NCI-H82 (cell line): ENCODE measurements around the gene ELP4.
"Not testable (repeated sequence)": the region's sequence is repeated elsewhere in the genome, so short reads cannot be mapped to it uniquely, and the experiment has no call there.

Experiments used
- DNase-seq: peaks from one replicate; lab custom pipeline; 2025; lab: John Stamatoyannopoulos, UW

The ELP4 gene

DNA sequence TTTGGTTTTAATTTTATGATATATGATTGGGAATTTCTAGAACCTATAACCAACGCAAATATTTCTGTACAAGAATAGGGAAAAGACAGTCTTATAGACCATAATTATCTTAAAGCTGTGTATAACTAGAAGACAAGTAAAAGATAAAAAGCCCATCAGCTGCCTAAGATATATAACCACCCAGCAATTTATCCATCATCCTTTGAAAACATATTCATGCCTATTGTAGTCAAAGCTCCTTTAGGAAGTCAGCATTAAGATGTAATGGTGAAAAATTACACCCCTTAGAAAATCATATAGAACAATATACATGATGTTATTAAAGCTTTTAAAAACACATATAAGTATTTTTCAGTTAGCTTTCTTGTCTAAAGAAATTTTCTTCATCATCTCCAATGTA lies 46.4 kb downstream of the ELP4 start:
- no peak for DNase-seq

DNA sequence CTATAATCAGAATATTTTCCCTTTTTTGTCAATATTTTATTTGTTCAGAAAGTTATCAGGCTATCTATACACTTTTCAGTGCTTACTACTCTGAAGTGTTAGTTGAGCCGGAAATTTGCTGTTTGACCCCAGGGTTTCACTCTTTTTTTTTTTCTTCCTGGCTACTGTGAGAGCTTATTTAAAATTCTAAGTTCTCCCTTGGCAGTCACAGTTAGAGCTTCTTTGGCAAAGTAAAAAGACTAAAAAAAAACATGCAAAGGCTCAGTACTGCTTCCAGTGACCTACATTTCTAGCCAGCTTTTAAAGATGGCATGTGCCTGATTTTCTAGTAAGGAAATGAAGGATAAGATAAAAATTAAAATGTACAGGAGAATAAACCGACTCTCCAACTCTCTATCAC lies 48.4 kb downstream of the ELP4 start:
- no peak for DNase-seq

- DNase-seq: no peak
These were observed 51.4 kb downstream of the ELP4 start for GRCh38 chr11:31560842-31561476.

DNA sequence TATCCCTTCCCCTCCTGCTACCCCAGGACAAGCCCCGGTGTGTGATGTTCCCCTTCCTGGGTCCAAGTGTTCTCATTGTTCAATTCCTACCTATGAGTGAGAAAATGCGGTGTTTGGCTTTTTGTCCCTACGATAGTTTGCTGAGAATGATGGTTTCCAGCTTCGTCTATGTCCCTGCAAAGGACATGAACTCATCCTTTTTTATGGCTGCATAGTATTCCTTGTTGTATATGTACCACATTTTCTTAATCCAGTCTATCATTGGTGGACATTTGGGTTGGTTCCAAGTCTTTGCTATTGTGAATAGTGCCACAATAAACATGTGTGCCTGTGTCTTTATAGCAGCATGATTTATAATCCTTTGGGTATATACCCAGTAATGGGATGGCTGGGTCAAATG lies 55.0 kb downstream of the ELP4 start:
- not testable (repeated sequence) for DNase-seq

- DNase-seq: not testable (repeated sequence)
These were observed 64.6 kb downstream of the ELP4 start for GRCh38 chr11:31574133-31574532.

DNA sequence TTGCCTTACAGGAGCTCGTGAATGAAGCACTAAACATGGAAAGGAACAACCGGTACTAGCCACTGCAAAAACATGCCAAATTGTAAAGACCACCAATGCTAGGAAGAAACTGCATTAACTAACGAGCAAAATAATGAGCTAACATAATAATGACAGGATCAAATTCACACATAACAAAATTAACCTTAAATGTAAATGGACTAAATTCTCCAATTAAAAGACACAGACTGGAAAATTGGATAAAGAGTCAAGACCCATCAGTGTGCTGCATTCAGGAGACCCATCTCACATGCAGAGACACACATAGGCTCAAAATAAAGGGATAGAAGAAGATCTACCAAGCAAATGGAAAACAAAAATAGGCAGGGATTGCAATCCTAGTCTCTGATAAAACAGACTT lies 66.2 kb downstream of the ELP4 start:
- DNase-seq: not testable (repeated sequence)

GRCh38 chr11:31579412-31579811 lies 69.8 kb downstream of the ELP4 start:
- DNase-seq: not testable (repeated sequence)

GRCh38 chr11:31582697-31583096 lies 73.1 kb downstream of the ELP4 start:
- DNase-seq: no peak

GRCh38 chr11:31598454-31598853 lies 88.9 kb downstream of the ELP4 start:
- no peak for DNase-seq

DNA sequence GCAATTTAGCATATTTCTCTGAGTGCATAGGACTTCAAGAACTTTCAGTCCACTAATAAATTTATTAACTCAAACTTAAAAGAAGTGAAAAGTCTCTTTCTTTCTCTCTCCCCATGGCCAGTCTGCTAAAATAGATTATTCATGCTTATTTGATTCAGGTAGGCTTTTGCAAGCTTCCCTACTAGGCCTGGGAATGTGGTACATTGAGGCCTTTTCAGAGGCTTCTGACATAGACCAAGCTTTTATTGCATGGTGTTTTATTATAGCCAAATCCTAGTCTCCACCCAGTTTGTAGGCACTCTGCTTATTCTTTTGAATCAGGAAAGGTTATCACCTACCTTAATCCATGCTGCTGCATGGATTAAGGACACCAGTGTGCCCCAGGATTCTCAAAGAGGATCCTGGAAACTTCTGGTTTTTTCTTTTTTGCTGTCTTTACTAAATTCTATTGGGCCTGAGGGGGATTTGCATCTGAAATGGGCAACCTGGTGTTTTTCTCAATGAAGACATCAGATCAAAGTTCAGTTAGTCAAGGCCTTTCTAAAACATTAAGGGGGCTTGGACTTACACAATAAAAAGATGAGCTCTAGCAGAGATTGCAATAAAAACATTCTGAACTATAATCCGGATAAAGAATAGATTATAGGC lies 92.2 kb downstream of the ELP4 start:
- DNase-seq: peak; percentile 1

- no peak for DNase-seq
These were observed 97.3 kb downstream of the ELP4 start for GRCh38 chr11:31606893-31607292.

DNA sequence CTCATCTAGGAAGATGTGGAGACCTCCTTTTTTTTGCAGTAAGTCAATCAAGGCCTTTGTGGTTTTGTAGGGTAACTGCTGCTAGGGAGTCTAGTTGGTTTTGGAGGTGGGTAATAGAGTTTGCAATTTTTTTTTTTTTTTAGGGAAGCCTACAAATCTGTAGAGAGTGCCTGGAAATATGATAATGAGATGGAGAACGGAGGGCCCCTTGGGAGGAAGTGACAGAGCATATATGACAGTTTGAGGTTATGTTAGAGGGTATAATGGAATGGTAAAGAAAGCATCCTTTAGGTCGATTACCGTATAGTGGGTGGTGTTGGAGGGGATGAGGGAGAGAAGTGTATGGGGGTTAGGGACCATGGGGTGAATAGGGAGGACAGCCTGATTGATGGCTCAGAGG lies 98.3 kb downstream of the ELP4 start:
- no peak for DNase-seq

DNA sequence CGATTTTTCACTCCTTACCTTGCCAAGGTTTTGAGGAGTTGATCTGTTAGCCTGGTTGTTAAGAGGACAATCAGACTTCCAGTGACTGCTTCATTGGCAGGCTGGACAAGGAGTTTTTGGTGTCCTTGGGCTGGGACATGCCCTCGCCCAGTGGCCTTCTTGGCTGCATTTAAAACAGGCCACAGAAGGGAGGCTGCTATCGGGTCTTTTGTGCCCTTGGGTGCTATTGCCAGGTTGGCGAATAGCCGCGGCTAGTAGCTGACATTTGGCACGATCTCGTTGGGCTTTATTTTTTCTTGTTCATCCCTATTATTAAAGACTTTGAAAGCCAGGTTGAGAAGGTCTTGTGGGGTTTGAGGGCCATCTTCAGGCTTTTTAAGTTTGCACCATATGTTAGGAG lies 99.4 kb downstream of the ELP4 start:
- DNase-seq: no peak

DNA sequence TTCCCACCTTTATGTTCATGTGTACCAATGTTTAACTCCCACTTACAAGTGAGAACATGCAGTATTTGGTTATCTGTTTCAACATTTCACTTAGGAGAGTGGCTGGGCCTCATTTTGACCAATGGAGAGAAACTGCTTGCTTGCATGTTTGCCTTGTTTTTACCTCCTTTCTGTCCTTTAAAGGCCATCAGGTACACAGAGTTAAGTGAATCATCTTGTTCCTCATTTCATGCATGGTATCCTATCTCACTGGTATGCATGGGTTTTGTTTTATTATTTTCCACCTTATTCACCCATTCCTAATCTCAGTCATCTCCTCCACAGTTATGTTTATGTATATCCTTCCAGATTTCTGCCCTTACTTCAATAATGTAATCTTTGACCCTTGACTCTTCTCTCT lies 101.0 kb downstream of the ELP4 start:
- DNase-seq: no peak

GRCh38 chr11:31617246-31617645 lies 107.7 kb downstream of the ELP4 start:
- DNase-seq: no peak

DNA sequence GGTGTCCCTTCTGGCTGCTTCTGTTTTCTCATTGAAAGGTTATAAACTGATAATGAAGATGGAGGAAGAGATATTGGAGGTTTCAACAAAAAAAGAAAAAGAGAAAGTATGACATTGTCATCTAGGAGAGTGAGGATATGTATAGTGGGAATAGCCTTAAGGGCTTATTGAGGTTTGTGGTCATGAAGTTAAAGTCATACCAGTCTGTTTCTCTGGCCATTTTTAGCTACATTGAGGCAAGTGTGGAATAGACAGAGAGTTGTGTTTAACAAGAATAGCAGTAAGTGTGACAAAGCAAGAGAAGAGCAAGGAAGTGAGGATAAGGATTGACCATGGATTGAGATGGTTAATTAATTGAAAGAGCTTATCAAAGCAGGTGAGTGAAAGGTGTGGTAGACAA lies 110.4 kb downstream of the ELP4 start:
- DNase-seq: no peak

- DNase-seq: no peak
These were observed 110.9 kb downstream of the ELP4 start for GRCh38 chr11:31620434-31620833.

GRCh38 chr11:31625868-31626267 lies 116.3 kb downstream of the ELP4 start:
- no peak for DNase-seq

GRCh38 chr11:31628111-31628510 lies 118.5 kb downstream of the ELP4 start:
- DNase-seq: peak; percentile 3

GRCh38 chr11:31636983-31637382 lies 127.4 kb downstream of the ELP4 start:
- DNase-seq: peak; percentile 33

DNA sequence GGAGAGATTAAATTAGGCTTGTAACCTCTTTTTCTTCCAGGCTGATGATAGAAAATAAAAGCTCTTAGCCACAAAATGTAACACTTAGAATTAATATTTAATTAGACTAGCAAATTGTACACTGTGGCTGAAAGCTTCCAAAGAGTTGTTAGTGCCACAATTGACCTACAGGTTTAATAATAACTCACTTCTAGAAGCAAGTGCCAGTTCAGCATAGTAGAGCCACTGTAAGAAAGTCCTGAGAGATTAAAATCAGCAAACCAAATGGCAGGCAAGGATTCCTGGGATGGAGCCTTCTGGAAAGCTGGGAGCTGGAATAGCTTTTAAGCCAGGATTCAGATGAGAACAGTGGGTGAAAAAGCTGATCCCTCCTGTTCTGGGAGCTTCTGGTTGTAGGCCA lies 131.0 kb downstream of the ELP4 start:
- peak; percentile 73 for DNase-seq

DNA sequence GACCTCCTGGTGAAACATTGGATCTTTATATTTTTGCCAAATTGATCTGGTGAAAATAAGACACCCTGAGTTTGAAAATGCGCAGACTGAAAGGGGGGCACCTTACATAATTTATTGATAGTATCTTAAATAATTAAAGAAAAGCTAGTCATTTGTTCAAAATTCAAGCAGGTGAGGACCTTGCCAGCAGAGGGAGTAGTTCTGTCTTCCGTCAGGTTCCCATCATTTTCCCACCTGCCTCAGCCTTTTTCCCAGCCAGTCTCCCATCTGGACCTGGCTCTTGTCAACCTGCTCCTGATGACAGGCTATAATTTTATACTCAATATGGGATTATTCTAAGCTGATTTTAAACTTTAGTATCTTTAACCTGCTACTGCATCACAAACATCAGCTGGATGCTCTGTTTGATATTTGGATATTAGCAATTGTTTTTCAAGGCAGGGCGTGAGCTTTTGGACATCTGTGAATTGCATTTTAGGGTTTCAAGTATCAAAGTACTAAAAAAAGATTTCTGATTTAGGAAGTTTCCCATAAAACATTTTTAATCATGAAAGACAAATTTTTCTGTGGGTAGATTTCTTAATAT lies 132.0 kb downstream of the ELP4 start:
- peak; percentile 94 for DNase-seq

GRCh38 chr11:31643857-31644256 lies 134.3 kb downstream of the ELP4 start:
- DNase-seq: peak; percentile 88

DNA sequence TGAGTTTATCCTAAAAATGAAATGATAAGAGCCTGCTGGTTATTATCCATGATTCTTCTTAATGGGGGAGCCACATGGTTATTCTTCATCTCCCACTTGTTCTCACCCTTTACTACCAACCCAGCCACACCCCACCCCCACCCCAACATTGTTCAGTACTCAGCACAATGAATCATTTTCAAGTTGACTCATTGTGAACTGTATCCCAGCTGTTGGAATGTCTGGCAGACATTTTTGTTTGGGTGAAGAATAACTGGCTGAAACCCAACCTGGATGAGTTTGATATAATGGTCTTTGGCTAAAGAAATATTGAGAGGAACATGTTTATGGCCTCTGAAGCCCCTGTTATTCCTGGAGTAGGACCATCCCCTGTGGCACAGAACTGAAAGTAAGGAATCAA lies 136.2 kb downstream of the ELP4 start:
- no peak for DNase-seq
